ENCODE measurements around the gene C7orf57. TPM values are rescaled to one million over a fixed set of nuclear protein-coding genes. Genes with fewer than 3 reads are reported as not detected.

C7orf57 gene
- total and polyA plus RNA-seq, 10 of the 15 experiments (the other 5 are each of a cell fraction or from before 2014, with no cell fraction given) = 0.04 to 0.21 (median 0.10) TPM; not detected in 5

- Histone ChIP-seq H3K9ac (ENCODE audit: control insufficient read depth, insufficient read depth, low read length) (no peak overlapping the region), H3K9me3 (replicated peaks; ENCODE audit: control insufficient read depth, insufficient read depth, low read length) (no peaks in the 10 kb centered on the region), H3K27me3 (replicated peaks in 1 of 2; ENCODE audit: control insufficient read depth in 2 of 2, insufficient read depth in 2 of 2, low read length in 1 of 2) (no peaks in the 10 kb centered on the region), H3K4me1 (ENCODE audit: control insufficient read depth, insufficient read depth, low read length) (no peaks in the 10 kb centered on the region), H2AFZ (ENCODE audit: control insufficient read depth, low read depth, low read length) (no peak overlapping the region), H3K36me3 (ENCODE audit: control insufficient read depth in 2 of 2, insufficient read depth in 2 of 2, low read length in 1 of 2) (no peaks in the 10 kb centered on the region), H3K4me2 (ENCODE audit: control insufficient read depth, insufficient read depth) (no peak overlapping the region), H4K20me1 (ENCODE audit: control insufficient read depth, insufficient read depth) (no peaks in the 10 kb centered on the region), H3K27ac (ENCODE audit: control insufficient read depth, insufficient read depth) (no peak overlapping the region), H3K4me3 (no peak overlapping the region), H3K79me2 (ENCODE audit: control insufficient read depth, insufficient read depth, low read length) (no peaks in the 10 kb centered on the region)
- intact Hi-C loops (cut with micrococcal nuclease; ENCODE audit: unreplicated experiment) = no loop called here
- DNase-seq (ENCODE audit: low read depth, low spot score) (no peak), FAIRE-seq (no peak), ATAC-seq (no peak)
- RAD21 ChIA-PET (ENCODE audit: unreplicated experiment) = interaction anchor here (2.5 to 7.0 kb wide), 2 partner anchors 113 to 161 kb away, joined by 11 to 79 read pairs; no protein-coding TSS in a partner anchor
- WGBS (ENCODE audit: insufficient coverage, insufficient replicate concordance, low lambda C conversion rate, missing lambda C conversion rate) = 62% methylated on average over 5 of the region's 5 CpGs
- BruUV-seq (replicated peaks) = no TSS peak
- SMC1A ChIA-PET (ENCODE audit: uncharacterized antibody, unreplicated experiment) = interaction anchor here (1.2 to 1.6 kb wide), 3 partner anchors 20 to 160 kb away, joined by 3 to 5 read pairs (median 4); no protein-coding TSS in a partner anchor
- CTCF ChIA-PET = interaction anchor here (0.6 to 11.4 kb wide), 3 partner anchors 17 to 136 kb away, joined by 3 to 210 read pairs (median 3); no protein-coding TSS in a partner anchor
- in situ Hi-C loops (cut with MboI) = loop anchor here (5.0 kb wide), 1 partner anchor 113 kb away; no protein-coding TSS in a partner anchor
- TF ChIP-seq GABPA (IDR thresholded peaks at IDR 0.05; ENCODE audit: low read depth) (no peak), PAX5 (IDR thresholded peaks at IDR 0.05; ENCODE audit: borderline replicate concordance, low read depth, low read length) (no peak), POLR2AphosphoS5 (IDR thresholded peaks at IDR 0.05; ENCODE audit: low read length) (no peak), IRF3 (IDR thresholded peaks at IDR 0.05) (no peak), SMC3 (IDR thresholded peaks at IDR 0.05; ENCODE audit: borderline replicate concordance, low read length) (no peak)
- POLR2A ChIA-PET = no interaction called here
These were observed 69.7 kb downstream of the C7orf57 start for GRCh38 chr7:48105045-48105444.
